HL-60 (cell line): Measurements from ENCODE around the gene KRTAP1-5.
"Not testable (repeated sequence)": the region's sequence is repeated elsewhere in the genome, so short reads cannot be mapped to it uniquely, and the experiment has no call there.

ENCODE experiments used
- DNase-seq, 2 experiments: peaks; one replicate each; pipeline ENCODE4 v3.0.0-alpha.2; 2010 to 2020; ENCODE audit warnings: low read depth in 1 of 2, low spot score in 1 of 2
- H3K27ac ChIP-seq: fragments of 250-450 bp; sonication (Bioruptor Pico); replicated peaks from 2 replicates; pipeline ENCODE4 v1.5.1; 2020; ENCODE audit warnings: mild to moderate bottlenecking, moderate library complexity
- H3K27me3 ChIP-seq: fragments of 250-450 bp; sonication (Bioruptor Pico); 2 replicates; pipeline ENCODE4 v1.5.1; 2021; ENCODE audit warnings: mild to moderate bottlenecking, moderate library complexity; ENCODE audit not compliant: insufficient read depth, poor library complexity, severe bottlenecking
- H3K4me3 ChIP-seq: replicated peaks from 2 replicates; pipeline ENCODE4 v1.5.1; 2011; ENCODE audit warnings: mild to moderate bottlenecking, control low read depth, low read length; ENCODE audit not compliant: insufficient read depth
- CTCF ChIP-seq: IDR thresholded peaks from one replicate; pipeline ENCODE4 v1.5.1; 2011; ENCODE audit warnings: low read length, control low read depth, inconsistent platforms; ENCODE audit not compliant: insufficient read depth
- GABPA ChIP-seq: IDR thresholded peaks from 2 replicates; pipeline ENCODE4 v1.6.1; 2012; ENCODE audit warnings: low read depth
- POLR2AphosphoS5 ChIP-seq: IDR thresholded peaks from 2 replicates; pipeline ENCODE4 v1.6.1; 2012; ENCODE audit warnings: low read depth
- SPI1 ChIP-seq: IDR thresholded peaks from 2 replicates; pipeline ENCODE4 v1.6.1; 2012; ENCODE audit warnings: low read depth, mild to moderate bottlenecking, borderline replicate concordance
- TF ChIP-seq, protein P1 (sequence below): IDR thresholded peaks from 2 replicates; pipeline ENCODE4 v1.6.1; 2012; ENCODE audit warnings: low read depth; ENCODE audit not compliant: insufficient replicate concordance

KRTAP1-5 gene

DNA sequence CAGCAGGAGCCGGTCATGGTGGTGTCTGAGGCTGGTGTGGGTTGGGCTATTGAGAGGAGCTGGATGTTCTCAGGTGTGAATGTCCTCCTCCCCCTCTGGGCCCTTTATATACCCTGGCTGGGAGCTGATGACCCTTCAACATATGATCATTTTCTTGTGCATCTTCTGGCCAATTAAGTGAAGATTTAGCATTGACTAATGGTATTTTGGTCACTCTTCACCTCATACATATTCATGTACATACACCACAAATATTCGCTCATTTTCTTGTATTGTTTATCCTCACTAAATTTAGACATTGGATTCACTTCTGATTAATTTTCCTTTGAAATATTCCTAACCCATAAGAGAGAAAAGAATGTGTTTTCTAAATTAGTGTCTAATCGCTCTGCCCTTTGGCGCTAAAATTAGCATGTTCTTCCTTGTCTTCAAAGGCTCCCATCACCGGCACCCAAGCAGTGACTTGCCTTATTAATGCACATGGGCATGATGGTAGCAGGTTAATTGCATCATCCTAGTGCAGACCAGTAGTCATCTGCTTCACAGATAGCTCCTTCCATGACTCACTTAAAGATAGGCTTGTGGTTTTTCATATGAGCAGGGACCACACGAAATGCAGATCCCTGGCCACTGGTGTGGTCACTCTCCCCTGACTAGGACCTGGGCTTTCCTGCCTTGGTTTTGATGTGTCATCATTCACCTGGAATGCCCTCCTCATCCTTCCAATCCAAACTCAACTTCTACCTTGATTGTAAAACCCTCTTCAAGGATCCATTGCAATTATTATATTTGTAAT is 39.0 kb upstream of the KRTAP1-5 start, which contains the start of gene KRTAP2-4:
KRTAP2-4 (minus strand) TSS at position 51 of the 796 bp plus-strand sequence; CDS start at position 17, 34 bp downstream.
- TF ChIP-seq, protein P1, sequence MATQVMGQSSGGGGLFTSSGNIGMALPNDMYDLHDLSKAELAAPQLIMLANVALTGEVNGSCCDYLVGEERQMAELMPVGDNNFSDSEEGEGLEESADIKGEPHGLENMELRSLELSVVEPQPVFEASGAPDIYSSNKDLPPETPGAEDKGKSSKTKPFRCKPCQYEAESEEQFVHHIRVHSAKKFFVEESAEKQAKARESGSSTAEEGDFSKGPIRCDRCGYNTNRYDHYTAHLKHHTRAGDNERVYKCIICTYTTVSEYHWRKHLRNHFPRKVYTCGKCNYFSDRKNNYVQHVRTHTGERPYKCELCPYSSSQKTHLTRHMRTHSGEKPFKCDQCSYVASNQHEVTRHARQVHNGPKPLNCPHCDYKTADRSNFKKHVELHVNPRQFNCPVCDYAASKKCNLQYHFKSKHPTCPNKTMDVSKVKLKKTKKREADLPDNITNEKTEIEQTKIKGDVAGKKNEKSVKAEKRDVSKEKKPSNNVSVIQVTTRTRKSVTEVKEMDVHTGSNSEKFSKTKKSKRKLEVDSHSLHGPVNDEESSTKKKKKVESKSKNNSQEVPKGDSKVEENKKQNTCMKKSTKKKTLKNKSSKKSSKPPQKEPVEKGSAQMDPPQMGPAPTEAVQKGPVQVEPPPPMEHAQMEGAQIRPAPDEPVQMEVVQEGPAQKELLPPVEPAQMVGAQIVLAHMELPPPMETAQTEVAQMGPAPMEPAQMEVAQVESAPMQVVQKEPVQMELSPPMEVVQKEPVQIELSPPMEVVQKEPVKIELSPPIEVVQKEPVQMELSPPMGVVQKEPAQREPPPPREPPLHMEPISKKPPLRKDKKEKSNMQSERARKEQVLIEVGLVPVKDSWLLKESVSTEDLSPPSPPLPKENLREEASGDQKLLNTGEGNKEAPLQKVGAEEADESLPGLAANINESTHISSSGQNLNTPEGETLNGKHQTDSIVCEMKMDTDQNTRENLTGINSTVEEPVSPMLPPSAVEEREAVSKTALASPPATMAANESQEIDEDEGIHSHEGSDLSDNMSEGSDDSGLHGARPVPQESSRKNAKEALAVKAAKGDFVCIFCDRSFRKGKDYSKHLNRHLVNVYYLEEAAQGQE = no peak
- no peak for TF ChIP-seq SPI1
- no peak for TF ChIP-seq POLR2AphosphoS5
- TF ChIP-seq CTCF = no peak
- no peak within 1 kb of the TSS for H3K4me3 ChIP-seq
- peaks cover 4% of the 10 kb centered on the region for H3K27me3 ChIP-seq
- no peak within 1 kb of the TSS for H3K27ac ChIP-seq
- DNase-seq = peak; percentile 7 to 27

- not testable (repeated sequence) for H3K27ac ChIP-seq, H3K4me3 ChIP-seq, DNase-seq, H3K27me3 ChIP-seq
These were observed 38.1 kb upstream of the KRTAP1-5 start for GRCh38 chr17:41065016-41065689.

- no peak for TF ChIP-seq CTCF
- Histone ChIP-seq H3K4me3 (no peak overlapping the region), H3K27me3 (peaks cover 4% of the 10 kb centered on the region), H3K27ac (no peak overlapping the region)
- no peak for DNase-seq
These were observed 37.3 kb upstream of the KRTAP1-5 start for GRCh38 chr17:41064301-41064700.

- Histone ChIP-seq H3K27ac (no peak overlapping the region), H3K27me3 (peaks cover 4% of the 10 kb centered on the region), H3K4me3 (no peak overlapping the region)
- TF ChIP-seq SPI1 (no peak), GABPA (no peak), POLR2AphosphoS5 (no peak), CTCF (no peak)
- TF ChIP-seq, protein P1 = no peak
- DNase-seq = no peak
These were observed 36.4 kb upstream of the KRTAP1-5 start for GRCh38 chr17:41063449-41063848.
